Dermis microvascular lymphatic vessel endothelial cell (primary cell): Measurements from ENCODE around the gene TSPAN15. TPM values are rescaled to one million over a fixed set of nuclear protein-coding genes. Genes with fewer than 3 reads are reported as not detected.
A peak's percentile ranks its signal among the peaks of the same experiment; 100 is the strongest.

ENCODE experiments used
- DNase-seq, 2 donors: peaks; one replicate each; pipeline versions ENCODE4 v3.0.0 to v3.0.0-alpha.2; 2010; ENCODE audit warnings: low read depth in 2 of 2
- total RNA-seq: library from RNA; depleted of rRNA; stranded (reverse); fragments of >200 nt; gene quantifications from 2 replicates; pipeline ENCODE4 v1.2.1, GENCODE V29; 2014

The TSPAN15 gene
- total RNA-seq, 1 donor from 2014 or later, result 150 TPM

DNA sequence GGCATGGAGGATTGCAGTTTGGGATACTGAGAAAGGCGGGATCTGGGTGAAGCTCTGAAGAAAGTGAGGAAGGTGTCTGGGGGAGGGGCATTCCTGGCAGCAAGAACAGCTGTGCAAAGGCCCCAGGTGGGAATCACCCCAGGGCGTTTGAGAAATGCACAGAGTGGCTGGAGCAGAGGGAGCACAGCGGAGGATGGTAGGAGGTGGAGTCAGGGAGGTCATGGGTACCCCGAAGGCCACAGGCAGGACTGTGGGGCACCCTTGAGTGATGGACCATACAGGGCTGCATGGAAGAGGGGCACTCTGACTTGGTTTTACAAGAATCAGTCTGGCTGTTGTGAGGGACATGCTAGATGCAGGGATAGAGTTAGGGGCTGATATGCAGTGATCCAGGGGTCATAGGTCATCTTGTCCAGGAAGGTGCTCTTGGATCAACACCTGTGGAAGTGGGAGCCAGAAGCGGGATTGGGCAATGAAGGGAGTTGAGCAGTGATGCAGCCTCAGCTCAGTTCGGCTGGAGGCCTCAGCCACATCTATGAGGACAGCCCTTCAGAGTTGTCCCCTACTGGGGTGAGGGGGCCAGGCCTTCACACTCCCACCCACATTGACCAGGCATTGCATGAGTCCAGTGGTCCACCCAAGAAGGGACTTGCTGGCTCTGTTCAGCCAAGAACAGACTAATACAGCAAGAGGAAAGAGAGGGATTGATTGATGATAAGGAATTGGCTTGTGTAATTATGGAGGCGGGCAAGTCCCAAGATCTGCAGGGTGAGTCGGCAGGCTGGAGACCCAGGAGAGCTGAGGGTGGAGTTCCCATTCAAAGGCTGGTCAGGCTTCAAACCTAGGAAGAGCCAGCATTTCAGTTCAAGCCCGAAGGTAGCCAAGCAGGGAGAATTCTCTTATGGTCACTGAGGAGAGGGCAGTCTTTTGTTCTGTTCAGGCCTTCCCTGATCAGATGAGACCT lies 48.7 kb downstream of the TSPAN15 start:
- no peak for DNase-seq

DNA sequence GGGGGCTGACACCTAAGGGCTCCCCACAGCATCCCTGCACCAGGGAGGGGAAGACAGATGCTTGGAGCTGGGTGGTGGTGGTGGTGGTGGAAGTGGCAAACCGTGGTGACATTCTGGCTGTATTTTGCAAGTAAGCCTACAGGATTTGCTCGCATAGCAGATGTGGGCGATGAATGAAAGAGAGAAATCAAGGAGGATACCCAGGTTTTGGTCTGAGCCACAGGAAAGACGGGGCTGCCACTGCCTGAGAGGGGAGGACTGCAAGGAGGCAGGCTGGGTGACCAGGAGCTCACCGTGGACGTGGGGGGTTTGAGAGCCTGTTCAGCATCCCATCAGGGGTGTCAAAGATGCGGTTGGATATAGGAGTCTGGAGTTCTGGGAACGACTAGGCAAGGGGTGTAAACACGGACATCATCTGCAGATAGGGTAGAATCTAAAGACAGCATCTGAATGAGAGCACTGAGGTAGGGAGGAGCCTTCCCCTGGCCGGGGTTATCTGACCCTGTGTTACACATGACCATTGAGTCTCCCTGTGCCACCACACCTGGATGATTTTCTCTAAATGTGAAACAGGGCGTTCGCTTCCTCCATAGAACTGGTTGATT lies 49.7 kb downstream of the TSPAN15 start:
- DNase-seq, result no peak

GRCh38 chr10:69501657-69502056 lies 50.4 kb downstream of the TSPAN15 start:
- no peak for DNase-seq

DNA sequence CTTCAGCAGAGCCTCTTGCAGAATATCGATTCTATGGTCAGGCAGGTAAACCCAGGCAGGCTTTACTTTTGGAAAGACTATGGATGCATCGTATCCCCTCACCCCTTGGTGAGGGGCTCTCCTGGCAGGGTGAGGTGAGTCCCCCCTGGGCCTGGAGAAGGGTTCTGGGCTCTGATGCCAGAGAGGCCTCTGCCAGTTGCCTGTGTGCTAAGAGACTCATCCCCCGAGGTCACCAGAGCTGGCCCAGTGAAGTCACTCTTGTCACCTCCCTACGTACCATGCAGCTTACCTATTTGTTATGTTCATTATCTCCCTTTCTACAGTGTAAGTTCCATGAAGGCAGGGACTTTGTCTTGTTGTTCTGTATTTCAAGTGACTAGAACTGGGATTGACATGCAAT lies 51.3 kb downstream of the TSPAN15 start:
- DNase-seq, result no peak

GRCh38 chr10:69503001-69503895 lies 52.0 kb downstream of the TSPAN15 start:
- no peak for DNase-seq

DNA sequence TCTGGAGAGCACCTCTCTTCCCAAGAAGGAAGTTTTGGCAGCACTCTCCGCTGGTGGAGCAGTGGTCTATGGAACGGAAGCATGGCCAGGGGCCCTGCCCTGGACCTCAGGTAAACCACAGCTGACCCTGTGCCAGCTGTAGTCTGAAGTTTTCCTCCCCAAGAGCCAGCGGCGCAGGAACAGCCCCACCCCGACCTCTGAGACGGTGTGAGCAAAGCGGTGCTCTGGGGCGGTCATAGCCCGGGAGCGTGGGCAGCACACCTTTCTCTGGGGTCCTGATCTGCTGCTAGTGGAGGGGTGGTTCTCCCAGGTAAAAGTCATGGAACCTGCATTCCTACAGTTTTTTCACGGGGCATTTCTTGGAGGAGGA lies 52.6 kb downstream of the TSPAN15 start:
- DNase-seq, result no peak

- no peak for DNase-seq
These were observed 53.4 kb downstream of the TSPAN15 start for GRCh38 chr10:69504576-69505250.

- DNase-seq, result no peak
These were observed 54.5 kb downstream of the TSPAN15 start for GRCh38 chr10:69505636-69506318.

- no peak for DNase-seq
These were observed 55.2 kb downstream of the TSPAN15 start for GRCh38 chr10:69506487-69506833.

DNA sequence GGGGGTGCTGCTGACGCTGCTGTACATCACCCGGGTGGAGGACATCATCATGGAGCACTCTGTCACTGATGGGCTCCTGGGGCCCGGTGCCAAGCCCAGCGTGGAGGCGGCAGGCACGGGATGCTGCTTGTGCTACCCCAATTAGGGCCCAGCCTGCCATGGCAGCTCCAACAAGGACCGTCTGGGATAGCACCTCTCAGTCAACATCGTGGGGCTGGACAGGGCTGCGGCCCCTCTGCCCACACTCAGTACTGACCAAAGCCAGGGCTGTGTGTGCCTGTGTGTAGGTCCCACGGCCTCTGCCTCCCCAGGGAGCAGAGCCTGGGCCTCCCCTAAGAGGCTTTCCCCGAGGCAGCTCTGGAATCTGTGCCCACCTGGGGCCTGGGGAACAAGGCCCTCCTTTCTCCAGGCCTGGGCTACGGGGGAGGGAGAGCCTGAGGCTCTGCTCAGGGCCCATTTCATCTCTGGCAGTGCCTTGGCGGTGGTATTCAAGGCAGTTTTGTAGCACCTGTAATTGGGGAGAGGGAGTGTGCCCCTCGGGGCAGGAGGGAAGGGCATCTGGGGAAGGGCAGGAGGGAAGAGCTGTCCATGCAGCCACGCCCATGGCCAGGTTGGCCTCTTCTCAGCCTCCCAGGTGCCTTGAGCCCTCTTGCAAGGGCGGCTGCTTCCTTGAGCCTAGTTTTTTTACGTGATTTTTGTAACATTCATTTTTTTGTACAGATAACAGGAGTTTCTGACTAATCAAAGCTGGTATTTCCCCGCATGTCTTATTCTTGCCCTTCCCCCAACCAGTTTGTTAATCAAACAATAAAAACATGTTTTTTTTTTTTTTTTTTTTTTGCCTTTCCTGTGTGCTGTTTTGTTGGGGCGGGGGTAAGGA lies 55.8 kb downstream of the TSPAN15 start:
- DNase-seq, result peak in 1 of 2 donors; percentile 29

GRCh38 chr10:69508738-69509340 lies 57.6 kb downstream of the TSPAN15 start:
- DNase-seq, result no peak

DNA sequence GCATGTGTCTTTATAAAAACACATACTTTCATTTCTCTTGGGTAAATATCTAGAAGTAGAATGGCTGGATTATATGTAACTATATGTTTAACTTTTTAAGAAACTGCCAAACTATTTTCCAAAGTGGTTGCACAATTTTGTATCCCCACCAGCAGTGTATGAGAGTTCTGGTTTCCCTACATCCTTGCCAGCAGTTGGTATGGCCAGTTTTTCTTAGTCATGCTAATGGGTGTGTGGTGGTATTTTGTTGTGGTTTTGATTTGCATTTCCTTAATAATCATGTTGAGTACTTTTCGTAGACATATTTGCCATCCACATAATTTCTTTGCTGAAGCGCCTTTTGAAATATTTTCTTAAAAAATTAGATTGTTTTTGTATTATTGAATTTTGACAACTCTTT lies 61.6 kb downstream of the TSPAN15 start:
- DNase-seq, result no peak

DNA sequence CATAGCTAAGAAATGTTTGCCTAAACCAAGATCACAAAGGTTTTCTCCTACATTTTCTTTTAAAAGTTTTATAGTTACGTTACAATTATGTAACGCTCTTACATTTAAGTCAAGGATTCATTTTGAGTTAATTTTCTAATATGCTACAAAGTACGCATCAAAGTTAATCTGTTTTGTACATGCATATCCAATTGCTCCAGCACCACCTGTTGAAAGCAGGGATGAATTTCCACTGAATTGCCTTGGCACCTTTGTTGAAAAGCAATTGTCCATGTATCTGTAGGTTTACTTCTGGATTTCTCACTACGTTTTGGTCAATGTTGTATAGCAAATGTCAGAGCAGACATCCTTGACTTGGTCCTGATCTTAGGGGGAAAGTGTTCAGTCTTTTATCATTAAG lies 62.4 kb downstream of the TSPAN15 start:
- DNase-seq, result no peak

- peak; percentile 45 to 65 for DNase-seq
These were observed 64.5 kb downstream of the TSPAN15 start for GRCh38 chr10:69515699-69516259.

DNA sequence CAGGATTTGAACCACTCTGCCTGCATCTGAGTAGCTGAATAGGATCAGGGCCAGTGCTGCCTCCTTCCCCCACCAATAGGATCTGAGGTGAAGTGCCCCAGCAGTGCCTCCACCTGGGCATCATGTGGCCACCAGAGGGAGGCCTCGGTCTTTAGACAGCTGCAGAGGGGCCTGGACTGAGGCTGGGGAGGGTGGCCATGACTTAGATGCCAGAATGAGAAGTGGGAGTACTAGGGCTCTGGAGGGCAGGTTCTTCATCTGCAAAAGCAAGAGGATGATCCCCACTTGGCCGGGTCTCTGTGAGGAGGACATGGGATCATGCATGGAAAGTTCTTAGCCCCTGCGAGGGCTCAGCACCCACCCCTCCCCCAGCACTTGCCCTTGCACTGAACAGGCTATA lies 65.1 kb downstream of the TSPAN15 start:
- DNase-seq, result no peak

GRCh38 chr10:69516796-69517195 lies 65.5 kb downstream of the TSPAN15 start:
- DNase-seq, result no peak

DNA sequence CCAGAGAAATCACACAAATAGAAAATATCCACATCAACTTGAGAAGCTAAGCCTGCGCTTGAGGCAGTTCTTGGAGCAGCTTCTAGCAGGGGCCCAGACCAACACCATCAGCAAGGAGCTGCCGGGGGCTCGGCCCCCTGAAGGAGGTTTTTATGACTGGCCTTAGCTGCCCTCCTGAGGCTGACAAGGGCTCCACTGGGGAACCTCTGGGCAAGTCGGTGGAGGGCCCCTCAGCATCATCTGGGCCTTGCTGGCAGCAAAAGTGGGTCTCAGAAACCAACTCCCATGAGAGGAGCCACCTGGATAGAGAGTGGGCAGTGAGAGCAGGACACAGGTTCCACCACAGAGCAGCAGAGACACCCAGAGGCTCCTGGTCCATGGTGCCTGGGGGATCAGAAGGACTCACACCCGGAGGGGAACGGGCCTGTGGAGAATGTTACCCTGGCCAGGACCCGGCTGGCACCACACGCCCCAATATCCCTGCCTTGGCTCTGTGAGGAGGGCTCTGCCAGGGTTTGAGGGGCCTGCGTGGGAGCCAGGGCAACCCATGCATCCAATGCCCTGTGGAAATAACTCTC lies 66.1 kb downstream of the TSPAN15 start:
- DNase-seq, result no peak

DNA sequence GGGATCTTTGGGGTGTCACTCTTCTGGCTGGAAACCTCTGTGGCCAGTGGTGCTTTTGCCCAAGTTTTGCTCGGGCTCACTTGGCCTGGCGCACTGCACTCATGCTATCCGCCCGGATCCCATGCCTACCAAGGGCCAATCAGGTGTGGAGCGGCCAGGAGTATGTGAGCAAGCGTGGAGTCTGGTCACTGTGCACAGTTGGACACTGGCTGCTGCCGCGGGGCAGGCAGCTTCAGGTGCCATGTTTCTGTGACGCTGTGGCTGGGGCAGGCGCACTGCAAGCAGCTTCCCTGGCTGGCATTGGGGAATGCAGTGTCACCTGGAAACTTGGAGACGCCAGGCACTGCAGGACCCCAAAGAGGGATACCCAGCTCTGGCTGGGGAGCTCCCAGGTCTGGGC lies 76.7 kb downstream of the TSPAN15 start:
- no peak for DNase-seq

DNA sequence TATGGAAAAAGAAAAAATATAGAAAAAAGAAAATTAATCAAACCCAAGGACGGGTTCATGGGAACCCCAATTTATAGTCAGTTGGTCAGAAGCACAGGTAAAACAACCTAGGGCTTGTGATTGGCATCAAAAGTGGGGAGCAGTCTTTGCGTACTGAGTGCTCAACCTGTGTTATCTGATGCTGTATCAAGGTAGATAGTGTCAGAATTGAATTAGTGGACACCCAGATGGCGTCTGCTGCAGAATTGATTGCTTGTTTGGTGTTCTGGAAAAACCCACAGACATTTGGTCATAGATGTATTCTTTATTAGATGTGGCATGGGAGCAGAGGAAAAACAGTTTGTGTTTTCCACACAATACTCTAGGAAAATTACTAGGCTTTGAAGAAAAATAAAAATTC lies 82.4 kb downstream of the TSPAN15 start:
- no peak for DNase-seq
